PC-3 (cell line): ENCODE measurements around the gene REG3G. TPM values are rescaled to one million over a fixed set of nuclear protein-coding genes. Genes with fewer than 3 reads are reported as not detected.

Experiments
- ATAC-seq: fragments of 200-7000 bp; cut with Tn5 transposase; 2 replicates; pipeline ENCODE4 v1.9.1; 2020; ENCODE audit warnings: mild to moderate bottlenecking, moderate library complexity
- Bru-seq: library from RNA; stranded (reverse); fragments of 400-500 nt; gene quantifications from one replicate; lab custom pipeline; 2021; lab: Mats Ljungman, UMichigan
- BruChase-seq, 2 experiments: library from RNA; stranded (reverse); fragments of 400-500 nt; gene quantifications; one replicate each; lab custom pipeline; 2021; lab: Mats Ljungman, UMichigan
- BruUV-seq: library from RNA; stranded (reverse); fragments of 400-500 nt; replicated peaks from 2 replicates; lab custom pipeline; 2021; lab: Mats Ljungman, UMichigan
- CTCF ChIA-PET: fragments of 300-600 bp; sonication (Branson Sonifier 250); formaldehyde crosslinking; loops from one replicate; lab custom pipeline; 2022; ENCODE audit warnings: antibody characterized with exemption; lab: Charles Lee
- POLR2A ChIA-PET: fragments of 300-600 bp; sonication (Branson Sonifier 250); formaldehyde crosslinking; loops from one replicate; lab custom pipeline; 2022; ENCODE audit warnings: antibody characterized with exemption; ENCODE audit not compliant: unreplicated experiment; lab: Charles Lee
- DNase-seq: peaks from one replicate; pipeline ENCODE4 v3.0.0-alpha.2; 2015
- H2AFZ ChIP-seq: fragments of 300-600 bp; sonication (generic); 2 replicates; pipeline ENCODE4 v1.6.0; 2016; ENCODE audit warnings: antibody characterized with exemption, low read length
- H3F3A ChIP-seq: fragments of 300-600 bp; sonication (generic); one replicate; pipeline ENCODE4 v1.6.0; 2017; ENCODE audit warnings: antibody characterized with exemption, low read length, control low read depth, mild to moderate bottlenecking; ENCODE audit not compliant: unreplicated experiment
- H3K27ac ChIP-seq: fragments of 300-600 bp; sonication (generic); 2 replicates; pipeline ENCODE4 v1.5.1; 2016; ENCODE audit warnings: mild to moderate bottlenecking, low read length
- H3K27me3 ChIP-seq: fragments of 300-600 bp; sonication (generic); 2 replicates; pipeline ENCODE4 v1.6.1; 2016; ENCODE audit warnings: low read length, mixed read lengths
- H3K36me3 ChIP-seq: fragments of 300-600 bp; sonication (generic); 2 replicates; pipeline ENCODE4 v1.6.1; 2016; ENCODE audit warnings: low read depth, mixed run types, low read length, mixed read lengths
- H3K4me1 ChIP-seq: fragments of 300-600 bp; sonication (generic); 2 replicates; pipeline ENCODE4 v1.5.1; 2016; ENCODE audit warnings: low read length; ENCODE audit not compliant: insufficient read depth
- H3K4me2 ChIP-seq: fragments of 300-600 bp; sonication (generic); 2 replicates; pipeline ENCODE4 v1.6.0; 2016; ENCODE audit warnings: low read length
- H3K4me3 ChIP-seq: fragments of 300-600 bp; sonication (generic); 2 replicates; pipeline ENCODE4 v1.5.1; 2016; ENCODE audit warnings: mild to moderate bottlenecking, low read length, mixed read lengths
- H3K79me2 ChIP-seq: fragments of 300-600 bp; sonication (generic); 2 replicates; pipeline ENCODE4 v1.6.1; 2017; ENCODE audit warnings: low read length, mixed read lengths
- H3K9ac ChIP-seq: fragments of 300-600 bp; sonication (generic); 2 replicates; pipeline ENCODE4 v1.6.0; 2016; ENCODE audit warnings: mild to moderate bottlenecking, low read length
- H3K9me2 ChIP-seq: fragments of 300-600 bp; sonication (generic); replicated peaks from 2 replicates; pipeline ENCODE4 v1.6.1; 2016; ENCODE audit warnings: mixed run types, low read length, mixed read lengths
- H3K9me3 ChIP-seq: fragments of 300-600 bp; sonication (generic); 2 replicates; pipeline ENCODE4 v1.6.1; 2016; ENCODE audit warnings: low read length, mixed read lengths
- H4K20me1 ChIP-seq: fragments of 300-600 bp; sonication (generic); 2 replicates; pipeline ENCODE4 v1.6.1; 2016; ENCODE audit warnings: low read length, mixed read lengths
- CTCF ChIP-seq: fragments of 300-600 bp; sonication (generic); conservative IDR thresholded peaks from 2 replicates; pipeline ENCODE4 v1.5.1; 2017; ENCODE audit warnings: antibody characterized with exemption, low read depth, mild to moderate bottlenecking, low read length
- EZH2 ChIP-seq: fragments of 300-600 bp; sonication (generic); IDR thresholded peaks from one replicate; pipeline ENCODE4 v1.6.1; 2017; ENCODE audit warnings: antibody characterized with exemption, mild to moderate bottlenecking, low read length; ENCODE audit not compliant: unreplicated experiment
- EZH2phosphoT487 ChIP-seq: fragments of 300-600 bp; sonication (generic); IDR thresholded peaks from 2 replicates; pipeline ENCODE4 v1.6.1; 2018; ENCODE audit warnings: mild to moderate bottlenecking, antibody characterized with exemption, low read length, borderline replicate concordance
- intact Hi-C: fragments of 100-400 bp; cut with micrococcal nuclease; formaldehyde crosslinking; loops from 2 replicates; pipeline ENCODE4 v1.9.0; 2023
- long read RNA-seq: library from polyadenylated mRNA; unstranded; transcript quantifications from one replicate; pipeline ENCODE4 v2.0.0, GENCODE V29; 2021; ENCODE audit not compliant: unreplicated experiment
- total RNA-seq: library from RNA; depleted of rRNA; stranded (reverse); fragments of >200 nt; gene quantifications from 2 replicates; pipeline ENCODE4 v1.2.3, GENCODE V29; 2014; rRNA removed

REG3G gene
- total RNA-seq (not detected in 2 replicates), Bru-seq, nascent RNA (not detected), BruChase-seq, experiment 1, labeled RNA remaining after a 6-hour chase (not detected), BruChase-seq, experiment 2, labeled RNA remaining after a 2-hour chase (not detected)
- long read RNA-seq: 0 reads

DNA sequence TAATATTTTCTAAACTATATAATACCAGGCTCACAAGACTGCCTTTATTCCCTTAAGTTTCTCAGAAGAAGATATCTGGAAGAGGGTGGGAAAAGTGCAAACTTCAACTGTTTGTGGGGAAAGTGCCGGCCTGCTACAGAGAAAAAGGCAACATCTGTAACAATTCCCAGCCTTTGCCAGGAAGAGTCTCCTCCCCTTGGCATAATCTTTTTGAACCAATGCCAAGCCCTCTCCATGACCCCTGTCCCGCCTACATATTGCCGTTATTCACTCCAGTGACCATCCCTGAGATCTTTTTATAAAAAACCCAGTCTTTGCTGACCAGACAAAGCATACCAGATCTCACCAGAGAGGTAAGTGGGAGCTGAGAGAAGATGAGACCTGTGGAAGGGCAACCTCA, at the start of gene REG3G:
REG3G (plus strand) TSS at position 282 of the 400 bp plus-strand sequence. CDS start 392 bp downstream, outside the sequence.
- intact Hi-C loops: no loop called here
- no TSS peak for BruUV-seq
- POLR2A ChIA-PET: no interaction called here
- CTCF ChIA-PET: no interaction called here
- H3K27ac ChIP-seq: no peak within 1 kb of the TSS
- H3K4me2 ChIP-seq: no peak within 1 kb of the TSS
- no peaks in the 10 kb centered on the region for H3K36me3 ChIP-seq
- H2AFZ ChIP-seq: no peak within 1 kb of the TSS
- DNase-seq (no peak), ATAC-seq (no peak)
- H3K9me3 ChIP-seq: no peaks in the 10 kb centered on the region
- H4K20me1 ChIP-seq: no peaks in the 10 kb centered on the region
- no peaks in the 10 kb centered on the region for H3F3A ChIP-seq
- H3K79me2 ChIP-seq: no peaks in the 10 kb centered on the region
- no peak within 1 kb of the TSS for H3K9ac ChIP-seq
- no peaks in the 10 kb centered on the region for H3K27me3 ChIP-seq
- H3K4me1 ChIP-seq: no peaks in the 10 kb centered on the region
- no peaks in the 10 kb centered on the region for H3K9me2 ChIP-seq
- TF ChIP-seq EZH2: no peak
- no peak for TF ChIP-seq CTCF
- TF ChIP-seq EZH2phosphoT487: no peak
- no peak within 1 kb of the TSS for H3K4me3 ChIP-seq

DNA sequence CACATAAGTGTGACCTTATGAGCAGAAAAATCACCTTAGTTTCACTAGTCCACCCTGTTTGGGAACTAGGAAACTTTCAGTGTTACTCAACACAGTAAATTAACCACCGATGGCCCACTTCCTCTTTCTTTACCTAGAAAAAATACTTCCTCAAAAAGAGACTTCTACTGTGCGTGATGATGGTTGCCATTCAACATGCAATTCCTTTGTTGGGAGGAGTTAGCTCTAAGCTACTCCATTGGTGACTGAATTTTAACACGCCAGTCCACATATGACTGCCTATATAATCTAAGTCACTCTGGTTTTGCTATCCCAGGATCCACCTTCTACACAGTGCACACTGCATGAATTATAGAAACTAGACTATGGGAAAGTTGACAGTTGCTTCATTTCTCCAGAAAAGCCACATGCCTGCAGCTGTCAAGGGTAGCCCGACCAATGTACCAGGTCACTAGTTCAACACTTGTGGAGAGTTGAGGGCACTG, 47.8 kb upstream of the REG3G start:
- Histone ChIP-seq H3K79me2 (no peaks in the 10 kb centered on the region), H3K27ac (no peak overlapping the region), H3K36me3 (no peaks in the 10 kb centered on the region), H3K4me1 (no peaks in the 10 kb centered on the region), H3K4me3 (no peak overlapping the region), H3K4me2 (no peak overlapping the region), H3K9ac (no peak overlapping the region), H4K20me1 (no peaks in the 10 kb centered on the region), H3K9me2 (no peaks in the 10 kb centered on the region), H3F3A (no peaks in the 10 kb centered on the region), H3K9me3 (no peaks in the 10 kb centered on the region), H2AFZ (no peak overlapping the region), H3K27me3 (no peaks in the 10 kb centered on the region)
- ATAC-seq (no peak), DNase-seq (no peak)
- no TSS peak for BruUV-seq
- ChIA-PET CTCF (no interaction called here), POLR2A (no interaction called here)
- TF ChIP-seq EZH2phosphoT487: no peak
- no peak for TF ChIP-seq EZH2
- TF ChIP-seq CTCF: no peak
- intact Hi-C loops: no loop called here

- H4K20me1 ChIP-seq: no peaks in the 10 kb centered on the region
- H3K36me3 ChIP-seq: no peaks in the 10 kb centered on the region
- H3K9ac ChIP-seq: no peak overlapping the region
- ATAC-seq (no peak), DNase-seq (no peak)
- no peaks in the 10 kb centered on the region for H3K9me3 ChIP-seq
- H3K27me3 ChIP-seq: no peaks in the 10 kb centered on the region
- H3K9me2 ChIP-seq: no peaks in the 10 kb centered on the region
- ChIA-PET POLR2A (no interaction called here), CTCF (no interaction called here)
- no peak overlapping the region for H3K4me2 ChIP-seq
- TF ChIP-seq EZH2phosphoT487 (no peak), CTCF (no peak), EZH2 (no peak)
- H2AFZ ChIP-seq: no peak overlapping the region
- no peak overlapping the region for H3K27ac ChIP-seq
- no peaks in the 10 kb centered on the region for H3K4me1 ChIP-seq
- H3F3A ChIP-seq: no peaks in the 10 kb centered on the region
- H3K79me2 ChIP-seq: no peaks in the 10 kb centered on the region
- intact Hi-C loops: no loop called here
- no TSS peak for BruUV-seq
- H3K4me3 ChIP-seq: no peak overlapping the region
Observed at GRCh38 chr2:78978340-78978739, 47.2 kb upstream of the REG3G start.
